GM19099 (cell line): ENCODE data around the gene XCL2.
"Not testable (repeated sequence)": the region's sequence is repeated elsewhere in the genome, so short reads cannot be mapped to it uniquely, and the experiment has no call there.

Experiments used
- POLR2A ChIP-seq: IDR thresholded peaks from 3 replicates; pipeline ENCODE4 v1.6.1; 2011; ENCODE audit warnings: low read depth; ENCODE audit not compliant: insufficient read length; ENCODE audit errors: extremely low read depth

The XCL2 gene

GRCh38 chr1:168543840-168544498 lies at the start of gene XCL2:
Gene XCL2, minus strand, starts transcription at chr1:168543997. Its CDS starts 33 bp downstream, at chr1:168543964.
- TF ChIP-seq POLR2A: not testable (repeated sequence)

GRCh38 chr1:168591641-168592250 lies 47.9 kb upstream of the XCL2 start:
- no peak for TF ChIP-seq POLR2A

- no peak for TF ChIP-seq POLR2A
Measured at GRCh38 chr1:168591066-168591465, 47.3 kb upstream of the XCL2 start.

- no peak for TF ChIP-seq POLR2A
Measured at GRCh38 chr1:168589167-168589566, 45.4 kb upstream of the XCL2 start.

- no peak for TF ChIP-seq POLR2A
Measured at GRCh38 chr1:168585937-168586336, 42.1 kb upstream of the XCL2 start.

GRCh38 chr1:168585191-168585590 lies 41.4 kb upstream of the XCL2 start:
- TF ChIP-seq POLR2A: no peak

GRCh38 chr1:168583571-168583970 lies 39.8 kb upstream of the XCL2 start:
- no peak for TF ChIP-seq POLR2A

GRCh38 chr1:168582688-168583336 lies 39.0 kb upstream of the XCL2 start:
- no peak for TF ChIP-seq POLR2A

GRCh38 chr1:168581817-168582572 lies 38.2 kb upstream of the XCL2 start:
- no peak for TF ChIP-seq POLR2A

GRCh38 chr1:168576245-168576688 lies 32.5 kb upstream of the XCL2 start, which contains the start of gene XCL1:
Gene XCL1, plus strand, starts transcription at chr1:168576605. Its CDS starts 33 bp downstream, at chr1:168576638.
- not testable (repeated sequence) for TF ChIP-seq POLR2A

GRCh38 chr1:168572633-168573032 lies 28.8 kb upstream of the XCL2 start:
- no peak for TF ChIP-seq POLR2A

GRCh38 chr1:168570652-168571051 lies 26.9 kb upstream of the XCL2 start:
- no peak for TF ChIP-seq POLR2A

GRCh38 chr1:168568346-168568745 lies 24.5 kb upstream of the XCL2 start:
- no peak for TF ChIP-seq POLR2A

GRCh38 chr1:168567568-168567967 lies 23.8 kb upstream of the XCL2 start:
- no peak for TF ChIP-seq POLR2A

- TF ChIP-seq POLR2A: no peak
Measured at GRCh38 chr1:168567007-168567406, 23.2 kb upstream of the XCL2 start.
